Epithelial cell of proximal tubule (primary cell): ENCODE results near the gene RDH14. TPM values are rescaled to one million over a fixed set of nuclear protein-coding genes. Genes with fewer than 3 reads are reported as not detected.

Experiments used
- DNase-seq: peaks from one replicate; pipeline ENCODE4 v3.0.0-alpha.2; 2011; ENCODE audit warnings: low read depth
- H3K4me3 ChIP-seq: 2 replicates; pipeline ENCODE4 v1.5.1; 2011; ENCODE audit warnings: low read depth, mild to moderate bottlenecking, low read length
- CTCF ChIP-seq: conservative IDR thresholded peaks from 2 replicates; pipeline ENCODE4 v1.5.1; 2012; ENCODE audit warnings: low read depth, mild to moderate bottlenecking, low read length
- total RNA-seq: library from RNA; depleted of rRNA; stranded (reverse); fragments of >200 nt; gene quantifications from 2 replicates; pipeline ENCODE4 v1.2.3, GENCODE V29; 2015

Gene RDH14
- total RNA-seq, 1 donor from 2014 or later, result 22.6 TPM

GRCh38 chr2:18552351-18553077 lies 7.9 kb downstream of the RDH14 start:
- no peak for DNase-seq
- H3K4me3 ChIP-seq, result no peak overlapping the region
- no peak for TF ChIP-seq CTCF

- DNase-seq, result no peak
- no peak overlapping the region for H3K4me3 ChIP-seq
- TF ChIP-seq CTCF, result no peak
These were observed 8.8 kb downstream of the RDH14 start for GRCh38 chr2:18551623-18552022.

GRCh38 chr2:18551169-18551568 lies 9.3 kb downstream of the RDH14 start:
- no peak overlapping the region for H3K4me3 ChIP-seq
- no peak for TF ChIP-seq CTCF
- DNase-seq, result no peak

GRCh38 chr2:18550433-18550832 lies 10.0 kb downstream of the RDH14 start:
- TF ChIP-seq CTCF, result no peak
- no peak for DNase-seq
- no peak overlapping the region for H3K4me3 ChIP-seq

GRCh38 chr2:18549083-18549482 lies 11.4 kb downstream of the RDH14 start:
- no peak for TF ChIP-seq CTCF
- no peak overlapping the region for H3K4me3 ChIP-seq

GRCh38 chr2:18548621-18549020 lies 11.8 kb downstream of the RDH14 start:
- DNase-seq, result no peak
- no peak for TF ChIP-seq CTCF
- no peak overlapping the region for H3K4me3 ChIP-seq

More at GRCh38 chr2:18549083-18549482, 11.4 kb downstream of the RDH14 start:
- DNase-seq, result no peak

- H3K4me3 ChIP-seq, result no peak overlapping the region
- DNase-seq, result no peak
- TF ChIP-seq CTCF, result no peak
These were observed 13.9 kb downstream of the RDH14 start for GRCh38 chr2:18546567-18546966.
